H1 (cell line): Measurements from ENCODE around the gene PC. TPM values are rescaled to one million over a fixed set of nuclear protein-coding genes. Genes with fewer than 3 reads are reported as not detected.

Experiments used
- CTCF ChIA-PET: fragments of 300-600 bp; sonication (Branson Sonifier 250); formaldehyde crosslinking; loops from one replicate; lab custom pipeline; 2021; ENCODE audit not compliant: partially characterized antibody; lab: Charles Lee
- POLR2A ChIA-PET: fragments of 300-600 bp; sonication (Branson Sonifier 250); formaldehyde crosslinking; loops from one replicate; lab custom pipeline; 2021; ENCODE audit warnings: inconsistent platforms; ENCODE audit not compliant: partially characterized antibody; lab: Charles Lee
- DNase-seq, 2 experiments: peaks; one replicate each; pipeline versions ENCODE4 v3.0.0 to v3.0.0-alpha.2; 2010 to 2022; ENCODE audit warnings: low spot score in 2 of 2, low read depth in 1 of 2, mixed read lengths in 1 of 2
- FAIRE-seq: peaks from 2 replicates; lab custom pipeline; 2011; peaks lifted over from hg19 to GRCh38; lab: Jason Lieb, UNC
- H2AFZ ChIP-seq: 2 replicates; pipeline ENCODE4 v1.8.1; 2012; ENCODE audit warnings: low read length, inconsistent platforms
- H2AK5ac ChIP-seq: 2 replicates; pipeline ENCODE4 v1.6.1; 2013; ENCODE audit warnings: low read depth, low read length
- H2BK120ac ChIP-seq: replicated peaks from 2 replicates; pipeline ENCODE3; 2013; ENCODE audit warnings: low read depth, low read length, inconsistent platforms
- H2BK12ac ChIP-seq: 2 replicates; pipeline ENCODE4 v1.6.1; 2013; ENCODE audit warnings: low read depth, low read length
- H2BK15ac ChIP-seq: 2 replicates; pipeline ENCODE4 v1.6.1; 2013; ENCODE audit warnings: low read length
- H2BK20ac ChIP-seq: 2 replicates; pipeline ENCODE4 v1.6.1; 2013; ENCODE audit warnings: low read length
- H2BK5ac ChIP-seq: 2 replicates; pipeline ENCODE4 v1.6.1; 2013; ENCODE audit warnings: low read depth, low read length
- H3K14ac ChIP-seq: 2 replicates; pipeline ENCODE4 v1.6.1; 2013; ENCODE audit warnings: inconsistent platforms; ENCODE audit not compliant: insufficient read length
- H3K18ac ChIP-seq: 2 replicates; pipeline ENCODE4 v1.6.1; 2013; ENCODE audit warnings: low read length; ENCODE audit errors: extremely low read depth
- H3K23ac ChIP-seq: 2 replicates; pipeline ENCODE4 v1.6.1; 2013; ENCODE audit warnings: inconsistent platforms; ENCODE audit not compliant: insufficient read length
- H3K23me2 ChIP-seq: 2 replicates; pipeline ENCODE4 v1.6.1; 2013; ENCODE audit warnings: low read depth, low read length
- H3K27ac ChIP-seq: 2 replicates; pipeline ENCODE4 v1.6.1; 2011; ENCODE audit warnings: low read depth, low read length, inconsistent platforms
- H3K27me3 ChIP-seq, 4 experiments: replicated peaks in 1 of 4; 1 replicate in 1 of 4; 2 replicates in 3 of 4; pipeline versions ENCODE4 v1.6.1 to v1.8.1; 2011 to 2013; ENCODE audit warnings: low read length in 3 of 4, mild to moderate bottlenecking in 3 of 4, inconsistent platforms in 2 of 4, mixed read lengths in 2 of 4, moderate library complexity in 1 of 4; ENCODE audit not compliant: control insufficient read depth in 3 of 4, insufficient read depth in 3 of 4; ENCODE audit errors: extremely low read depth in 1 of 4
- H3K36me3 ChIP-seq, 4 experiments: 2 replicates each; pipeline versions ENCODE4 v1.6.1 to v1.8.1; 2011 to 2013; ENCODE audit warnings: mild to moderate bottlenecking in 4 of 4, low read length in 3 of 4, moderate library complexity in 2 of 4, control low read depth in 1 of 4, inconsistent platforms in 1 of 4; ENCODE audit not compliant: insufficient read depth in 4 of 4, control insufficient read depth in 2 of 4
- H3K4ac ChIP-seq: replicated peaks from 2 replicates; pipeline ENCODE3; 2013; ENCODE audit warnings: low read length, low read depth, mixed read lengths, inconsistent platforms; ENCODE audit not compliant: insufficient read length
- H3K4me1 ChIP-seq, 4 experiments: replicated peaks in 1 of 4; 1 replicate in 1 of 4; 2 replicates in 3 of 4; pipeline versions ENCODE4 v1.6.1 to v1.8.1; 2011 to 2013; ENCODE audit warnings: low read length in 3 of 4, inconsistent platforms in 2 of 4, mixed read lengths in 1 of 4; ENCODE audit not compliant: insufficient read depth in 4 of 4, control insufficient read depth in 3 of 4
- H3K4me2 ChIP-seq, 2 experiments: 2 replicates each; pipeline versions ENCODE4 v1.6.1 to v1.8.1; 2011 to 2013; ENCODE audit warnings: low read depth in 2 of 2, low read length in 2 of 2, control low read depth in 1 of 2, inconsistent platforms in 1 of 2, mild to moderate bottlenecking in 1 of 2; ENCODE audit not compliant: insufficient read depth in 1 of 2
- H3K4me3 ChIP-seq, 4 experiments: fragments of 200-600, 300-600 bp in 1 of 4; sonication (generic), shearing (Covaris generic), sonication (Bioruptor Twin) in 1 of 4; 2 replicates each; pipeline versions ENCODE4 v1.5.1 to v1.8.1; 2011 to 2016; ENCODE audit warnings: low read length in 4 of 4, low read depth in 3 of 4, control low read depth in 2 of 4, inconsistent platforms in 2 of 4, mild to moderate bottlenecking in 2 of 4, mixed read lengths in 1 of 4, moderate library complexity in 1 of 4; ENCODE audit not compliant: insufficient read depth in 2 of 4; ENCODE audit errors: extremely low read depth in 1 of 4
- H3K56ac ChIP-seq: replicated peaks from 2 replicates; pipeline ENCODE3; 2013; ENCODE audit warnings: low read depth, mild to moderate bottlenecking, mixed read lengths, low read length, inconsistent platforms; ENCODE audit not compliant: insufficient read length
- H3K79me1 ChIP-seq: 2 replicates; pipeline ENCODE4 v1.6.1; 2013; ENCODE audit warnings: low read depth, low read length, control low read depth
- H3K79me2 ChIP-seq, 2 experiments: 2 replicates each; pipeline versions ENCODE4 v1.6.1 to v1.8.1; 2012 to 2013; ENCODE audit warnings: low read length in 2 of 2, mild to moderate bottlenecking in 2 of 2, inconsistent platforms in 1 of 2; ENCODE audit not compliant: insufficient read depth in 2 of 2, control insufficient read depth in 1 of 2
- H3K9ac ChIP-seq, 4 experiments: replicated peaks in 1 of 4; 1 replicate in 1 of 4; 2 replicates in 3 of 4; pipeline versions ENCODE4 v1.6.1 to v1.8.1; 2011 to 2013; ENCODE audit warnings: low read depth in 3 of 4, low read length in 3 of 4, control low read depth in 2 of 4, mild to moderate bottlenecking in 2 of 4, moderate library complexity in 2 of 4, inconsistent platforms in 1 of 4; ENCODE audit errors: extremely low read depth in 1 of 4
- H3K9me3 ChIP-seq, 2 experiments: 2 replicates each; pipeline versions ENCODE4 v1.6.1 to v1.8.1; 2012 to 2013; ENCODE audit warnings: mild to moderate bottlenecking in 2 of 2, moderate library complexity in 2 of 2, control low read depth in 1 of 2, inconsistent platforms in 1 of 2, low read depth in 1 of 2, low read length in 1 of 2, mixed read lengths in 1 of 2; ENCODE audit not compliant: insufficient read depth in 2 of 2
- H4K20me1 ChIP-seq, 2 experiments: replicated peaks in 1 of 2; 2 replicates each; pipeline versions ENCODE3 to v1.8.1; 2011 to 2013; ENCODE audit warnings: inconsistent platforms in 2 of 2, low read length in 2 of 2, mild to moderate bottlenecking in 1 of 2; ENCODE audit not compliant: insufficient read depth in 2 of 2, control insufficient read depth in 1 of 2
- H4K5ac ChIP-seq: 2 replicates; pipeline ENCODE4 v1.6.1; 2013; ENCODE audit warnings: low read length, low read depth, mixed read lengths, inconsistent platforms; ENCODE audit not compliant: insufficient read length
- H4K8ac ChIP-seq: 2 replicates; pipeline ENCODE4 v1.8.0; 2013; ENCODE audit warnings: mild to moderate bottlenecking, moderate library complexity, low read length, inconsistent platforms; ENCODE audit not compliant: insufficient read depth; ENCODE audit errors: extremely low read depth
- H4K91ac ChIP-seq: replicated peaks from 2 replicates; pipeline ENCODE3; 2013; ENCODE audit warnings: low read length, mixed read lengths, inconsistent platforms; ENCODE audit not compliant: insufficient read length
- ATF2 ChIP-seq: IDR thresholded peaks from 2 replicates; pipeline ENCODE4 v1.6.1; 2012; ENCODE audit warnings: low read length, inconsistent platforms
- KDM4A ChIP-seq: IDR thresholded peaks from one replicate; pipeline ENCODE4 v1.7.1; 2012; ENCODE audit warnings: low read depth, mild to moderate bottlenecking, moderate library complexity, low read length, inconsistent platforms; ENCODE audit not compliant: severe bottlenecking
- WGBS, 2 experiments: shearing (Covaris generic) in 1 of 2; methylation state at CpG; one replicate each; pipeline versions ENCODE4 v1.1.6 to v1.1.7; 2013 to 2015; ENCODE audit warnings: low lambda C conversion rate in 2 of 2, mixed read lengths in 2 of 2, inconsistent platforms in 1 of 2, low coverage in 1 of 2, missing lambda C conversion rate in 1 of 2; ENCODE audit not compliant: insufficient replicate concordance in 2 of 2, insufficient coverage in 1 of 2, insufficient read length in 1 of 2; ENCODE audit errors: extremely low coverage in 1 of 2, missing lambda C conversion rate in 1 of 2; 5-methylcytosine and 5-hydroxymethylcytosine counted together
- polyA plus RNA-seq, 7 experiments: library from polyadenylated mRNA; depleted of rRNA in 3 of 7; stranded (reverse) in 5 of 7; unstranded in 2 of 7; fragments of >200 nt in 5 of 7; fragments of 200-250 nt in 2 of 7; gene quantifications; 1 replicate in 5 of 7; 2 replicates in 1 of 7; 4 replicates in 1 of 7; pipeline versions ENCODE4 v1.2.1 to v1.2.3, GENCODE V29; 2011 to 2013; ENCODE audit warnings: missing spikeins in 2 of 7, mixed read lengths in 2 of 7
- total RNA-seq: library from RNA; stranded (reverse); fragmentation: NEBNext Ultra II Directional; extraction: Animal tissue kit (Norgen Biotek cat#: 25700); gene quantifications from 2 replicates; pipeline ENCODE4 v1.2.1, GENCODE V29; 2021

Gene PC
- total and polyA plus RNA-seq, 2 of the 8 experiments (the other 6 are each of a cell fraction or from before 2014, with no cell fraction given): 11.5 to 27.5 TPM

- H3K23me2 ChIP-seq: peaks cover 8% of the 10 kb centered on the region
- H4K8ac ChIP-seq: no peak overlapping the region; the same call in 1 of the 2 replicates
- H3K9ac ChIP-seq: no peak overlapping the region
- H3K4me3 ChIP-seq: no peak overlapping the region
- DNase-seq (no peak), FAIRE-seq (no peak)
- H3K79me1 ChIP-seq: no peaks in the 10 kb centered on the region
- H3K23ac ChIP-seq: no peak overlapping the region
- H3K9me3 ChIP-seq: no peaks in the 10 kb centered on the region
- 95% methylated on average over 23 of the region's 41 CpGs; no CpG with 5 or more reads in 1 of the 2 experiments for WGBS, 2 experiments
- no peak overlapping the region for H3K14ac ChIP-seq
- no peak overlapping the region for H2AFZ ChIP-seq
- no peak overlapping the region for H3K4me2 ChIP-seq
- no peak overlapping the region for H4K91ac ChIP-seq
- H2BK120ac ChIP-seq: no peak overlapping the region
- no peak overlapping the region for H2BK12ac ChIP-seq
- no peak overlapping the region for H3K27ac ChIP-seq
- no peak overlapping the region for H2BK15ac ChIP-seq
- H2BK5ac ChIP-seq: no peak overlapping the region
- TF ChIP-seq KDM4A (no peak), ATF2 (no peak)
- H2AK5ac ChIP-seq: no peak overlapping the region
- no peaks in the 10 kb centered on the region for H3K27me3 ChIP-seq
- ChIA-PET POLR2A (interaction anchor here (1.4 kb wide), 1 partner anchor 11 kb away, joined by 5 read pairs; no protein-coding TSS in a partner anchor), CTCF (interaction anchor here (0.9 to 3.7 kb wide), 6 partner anchors 10 to 116 kb away, joined by 3 to 20 read pairs (median 4); partner anchors contain the start of gene C11orf86)
- H3K4ac ChIP-seq: no peak overlapping the region
- peaks cover 0 to 18% (median 1%) of the 10 kb centered on the region in 4 experiments; a peak in 4 of 8 replicates for H3K36me3 ChIP-seq
- peaks cover 5 to 19% (median 9%) of the 10 kb centered on the region in 4 experiments for H3K4me1 ChIP-seq
- no peak overlapping the region for H2BK20ac ChIP-seq
- H4K5ac ChIP-seq: no peak overlapping the region
- no peak overlapping the region for H3K18ac ChIP-seq
- H3K56ac ChIP-seq: no peak overlapping the region
- no peaks in the 10 kb centered on the region for H3K79me2 ChIP-seq
- peaks cover 2 to 4% of the 10 kb centered on the region in 2 experiments for H4K20me1 ChIP-seq
Observed at GRCh38 chr11:66859686-66860448, 98.3 kb downstream of the PC start.
